Measurements from ENCODE around the gene SUN2. TPM values are rescaled to one million over a fixed set of nuclear protein-coding genes. Genes with fewer than 3 reads are reported as not detected.

SUN2 gene
- total and polyA plus RNA-seq, 2 of the 8 experiments (the other 6 are each of a cell fraction or from before 2014, with no cell fraction given), result 5.1 to 10.5 TPM

DNA sequence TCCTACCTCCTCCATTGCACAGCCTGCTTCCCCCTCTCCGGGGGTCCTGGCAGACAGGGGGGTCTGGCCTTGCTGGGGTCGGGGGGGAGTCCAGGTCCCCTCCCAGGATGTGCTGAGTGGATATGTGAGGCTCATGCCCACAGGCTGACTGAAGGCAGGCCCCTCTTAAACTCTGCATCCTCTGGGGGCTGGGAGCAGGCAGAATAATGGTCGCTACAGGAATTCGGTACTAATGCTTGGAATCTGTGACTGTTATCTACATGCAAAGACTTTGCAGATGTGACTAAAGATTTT lies 1.6 kb upstream of the SUN2 start (continued):
- TF ChIP-seq CHD7 (IDR thresholded peaks at IDR 0.05; ENCODE audit: insufficient replicate concordance, low read length), result no peak
- TF ChIP-seq, protein P1, sequence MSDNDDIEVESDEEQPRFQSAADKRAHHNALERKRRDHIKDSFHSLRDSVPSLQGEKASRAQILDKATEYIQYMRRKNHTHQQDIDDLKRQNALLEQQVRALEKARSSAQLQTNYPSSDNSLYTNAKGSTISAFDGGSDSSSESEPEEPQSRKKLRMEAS (IDR thresholded peaks at IDR 0.05), result no peak
- no peak for TF ChIP-seq EP300 (IDR thresholded peaks at IDR 0.05; ENCODE audit: borderline replicate concordance in 1 of 2, low read depth in 2 of 2, low read length in 2 of 2)
- no peak for TF ChIP-seq E2F6 (IDR thresholded peaks at IDR 0.05)
- TF ChIP-seq SAP30 (IDR thresholded peaks at IDR 0.05; ENCODE audit: insufficient read depth, insufficient replicate concordance, low read length), result no peak
- no peak for TF ChIP-seq SP1 (IDR thresholded peaks at IDR 0.05; ENCODE audit: low read depth, low read length)
- no peak for TF ChIP-seq RBBP5 (IDR thresholded peaks at IDR 0.05; ENCODE audit: borderline replicate concordance, low read depth, low read length)
- no peak for TF ChIP-seq SIRT6 (IDR thresholded peaks at IDR 0.05; ENCODE audit: low read length)
- no peak for TF ChIP-seq POLR2AphosphoS5 (IDR thresholded peaks at IDR 0.05; ENCODE audit: low read depth, low read length)
